Measurements from ENCODE around the gene PLCD1.

PLCD1 gene

GRCh38 chr3:38008971-38009580 lies 20.4 kb downstream of the PLCD1 start:
- DNase-seq (ENCODE audit: insufficient read length) (no peak), FAIRE-seq (no peak)
- TF ChIP-seq TAF1 (IDR thresholded peaks at IDR 0.05; ENCODE audit: borderline replicate concordance, low read depth, low read length): no peak
- no peak for TF ChIP-seq POLR2A (IDR thresholded peaks at IDR 0.05; ENCODE audit: low read depth, low read length)
- TF ChIP-seq POLR2AphosphoS5 (IDR thresholded peaks at IDR 0.05; ENCODE audit: low read depth, low read length): no peak

DNA sequence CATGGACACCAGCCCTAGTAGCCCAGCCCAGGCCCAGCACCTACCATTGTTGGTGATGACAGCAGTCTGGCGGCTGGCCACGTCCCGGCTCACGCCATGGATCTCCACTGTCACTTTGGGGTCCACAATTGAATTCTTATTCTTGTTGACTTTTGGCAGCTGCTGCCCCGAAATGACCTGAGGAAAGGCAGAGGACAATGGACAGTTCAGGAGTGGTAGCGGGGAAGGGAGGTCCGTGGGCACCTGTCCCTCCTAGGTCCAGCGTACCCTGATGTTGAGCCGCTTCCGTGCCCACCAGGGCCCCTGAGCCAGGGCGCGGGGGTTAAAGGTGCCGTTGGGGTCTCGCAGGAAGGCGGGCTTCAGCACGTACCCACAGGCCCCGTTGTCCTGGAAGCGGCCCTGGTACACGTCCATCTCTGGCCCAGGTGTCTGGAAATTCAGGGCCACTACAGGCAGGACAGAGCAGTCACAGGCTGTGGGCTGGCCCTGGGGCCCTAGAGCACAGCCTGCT lies 21.2 kb downstream of the PLCD1 start:
- no peak for FAIRE-seq

GRCh38 chr3:38007754-38008090 lies 21.7 kb downstream of the PLCD1 start:
- no peak for FAIRE-seq
- DNase-seq (ENCODE audit: insufficient read length): no peak
- no peak for TF ChIP-seq POLR2A (IDR thresholded peaks at IDR 0.05; ENCODE audit: low read depth, low read length)
- no peak for TF ChIP-seq TAF1 (IDR thresholded peaks at IDR 0.05; ENCODE audit: borderline replicate concordance, low read depth, low read length)
- TF ChIP-seq POLR2AphosphoS5 (IDR thresholded peaks at IDR 0.05; ENCODE audit: low read depth, low read length): no peak

More for the DNA sequence above, 21.2 kb downstream of the PLCD1 start:
- DNase-seq (ENCODE audit: insufficient read length): no peak
- no peak for TF ChIP-seq TAF1 (IDR thresholded peaks at IDR 0.05; ENCODE audit: borderline replicate concordance, low read depth, low read length)

DNA sequence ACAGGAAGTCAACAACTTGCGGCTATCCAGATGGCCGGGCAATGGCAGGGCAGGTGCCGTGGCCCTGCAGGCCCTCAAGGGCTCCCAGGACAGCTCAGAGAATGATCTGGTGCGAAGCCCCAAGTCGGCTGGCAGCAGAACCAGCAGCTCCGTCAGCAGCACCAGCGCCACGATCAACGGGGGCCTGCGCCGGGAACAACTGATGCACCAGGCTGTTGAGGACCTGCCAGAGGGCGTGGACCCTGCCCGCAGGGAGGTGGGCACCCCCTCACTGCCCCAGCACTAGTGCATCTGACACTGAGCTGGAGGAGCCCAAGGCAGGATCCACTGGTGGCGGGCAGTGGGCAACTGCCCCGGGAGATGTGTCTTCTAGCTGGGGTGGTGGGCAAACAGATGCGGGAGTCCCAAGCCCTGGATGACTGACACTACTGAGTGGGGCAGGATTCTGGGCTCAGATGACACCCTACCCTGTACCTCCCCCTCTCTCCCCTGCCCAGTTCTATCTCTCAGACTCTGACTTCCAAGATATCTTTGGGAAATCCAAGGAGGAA lies 22.9 kb downstream of the PLCD1 start:
- TF ChIP-seq TAF1 (IDR thresholded peaks at IDR 0.05; ENCODE audit: borderline replicate concordance, low read depth, low read length) (no peak), POLR2AphosphoS5 (IDR thresholded peaks at IDR 0.05; ENCODE audit: low read depth, low read length) (no peak), POLR2A (IDR thresholded peaks at IDR 0.05; ENCODE audit: low read depth, low read length) (no peak)
- DNase-seq (ENCODE audit: insufficient read length) (no peak), FAIRE-seq (no peak)

GRCh38 chr3:38006031-38006430 lies 23.4 kb downstream of the PLCD1 start:
- no peak for FAIRE-seq
- DNase-seq (ENCODE audit: insufficient read length): no peak
- TF ChIP-seq POLR2A (IDR thresholded peaks at IDR 0.05; ENCODE audit: low read depth, low read length) (no peak), POLR2AphosphoS5 (IDR thresholded peaks at IDR 0.05; ENCODE audit: low read depth, low read length) (no peak), TAF1 (IDR thresholded peaks at IDR 0.05; ENCODE audit: borderline replicate concordance, low read depth, low read length) (no peak)

GRCh38 chr3:38005076-38006020 lies 24.1 kb downstream of the PLCD1 start:
- no peak for TF ChIP-seq TAF1 (IDR thresholded peaks at IDR 0.05; ENCODE audit: borderline replicate concordance, low read depth, low read length)
- no peak for DNase-seq (ENCODE audit: insufficient read length)
- FAIRE-seq: no peak

GRCh38 chr3:38004415-38005075 lies 24.9 kb downstream of the PLCD1 start:
- no peak for DNase-seq (ENCODE audit: insufficient read length)
- TF ChIP-seq POLR2AphosphoS5 (IDR thresholded peaks at IDR 0.05; ENCODE audit: low read depth, low read length) (no peak), TAF1 (IDR thresholded peaks at IDR 0.05; ENCODE audit: borderline replicate concordance, low read depth, low read length) (no peak), POLR2A (IDR thresholded peaks at IDR 0.05; ENCODE audit: low read depth, low read length) (no peak)
- FAIRE-seq: peak; percentile 75

DNA sequence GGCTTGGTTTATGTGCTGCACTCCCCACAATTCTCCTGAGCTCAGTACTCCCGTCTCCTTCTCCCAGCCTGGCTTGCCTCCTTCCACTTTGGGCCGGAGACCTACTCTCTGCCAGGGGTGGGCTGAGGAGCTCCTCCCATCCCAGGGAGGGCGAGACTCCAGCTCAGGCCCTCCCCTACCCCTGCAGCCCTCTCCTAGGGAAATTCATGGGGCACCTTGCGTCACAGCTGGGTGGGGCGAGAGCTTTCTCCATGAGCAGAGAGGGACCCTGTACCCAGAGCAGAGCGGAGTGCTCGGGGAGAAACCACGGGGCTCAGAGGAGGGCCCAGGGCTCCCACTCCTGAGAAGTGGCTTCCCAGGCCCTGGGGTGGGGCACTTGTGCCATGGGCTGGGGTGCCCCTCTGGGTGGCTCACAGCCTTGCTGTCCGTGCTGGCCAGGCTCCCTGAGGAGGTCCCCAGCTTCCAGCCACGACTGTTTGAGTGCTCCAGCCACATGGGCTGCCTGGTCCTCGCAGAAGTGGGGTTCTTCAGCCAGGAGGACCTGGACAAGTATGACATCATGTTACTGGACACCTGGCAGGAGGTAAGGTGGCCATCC lies 25.5 kb downstream of the PLCD1 start:
- DNase-seq (ENCODE audit: insufficient read length) (no peak), FAIRE-seq (no peak)

GRCh38 chr3:38003371-38003816 lies 26.0 kb downstream of the PLCD1 start:
- DNase-seq (ENCODE audit: insufficient read length) (peak; percentile 59), FAIRE-seq (no peak)
- no peak for TF ChIP-seq POLR2A (IDR thresholded peaks at IDR 0.05; ENCODE audit: low read depth, low read length)
- no peak for TF ChIP-seq POLR2AphosphoS5 (IDR thresholded peaks at IDR 0.05; ENCODE audit: low read depth, low read length)
- TF ChIP-seq TAF1 (IDR thresholded peaks at IDR 0.05; ENCODE audit: borderline replicate concordance, low read depth, low read length): no peak

More for the DNA sequence above, 25.5 kb downstream of the PLCD1 start:
- TF ChIP-seq POLR2A (IDR thresholded peaks at IDR 0.05; ENCODE audit: low read depth, low read length) (no peak), POLR2AphosphoS5 (IDR thresholded peaks at IDR 0.05; ENCODE audit: low read depth, low read length) (no peak), TAF1 (IDR thresholded peaks at IDR 0.05; ENCODE audit: borderline replicate concordance, low read depth, low read length) (no peak)

DNA sequence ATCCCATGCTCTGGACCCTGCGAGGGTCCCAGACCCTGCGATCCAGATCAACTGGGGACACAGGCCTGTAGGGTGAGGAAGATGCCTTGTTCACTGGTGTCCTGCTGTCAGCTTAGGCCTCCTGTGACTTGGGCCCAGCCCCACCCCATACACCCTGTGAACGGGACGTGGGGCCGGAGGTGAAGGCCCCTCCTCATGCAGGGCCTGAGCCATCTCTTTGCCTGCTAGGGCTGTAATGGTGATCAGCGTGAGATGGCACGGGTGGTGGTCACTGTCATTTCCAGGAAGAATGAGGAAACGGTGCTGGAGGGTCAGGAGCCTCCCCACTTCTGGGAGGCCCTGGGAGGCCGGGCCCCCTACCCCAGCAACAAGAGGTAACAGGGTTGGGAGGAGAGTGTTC lies 26.5 kb downstream of the PLCD1 start:
- no peak for TF ChIP-seq POLR2AphosphoS5 (IDR thresholded peaks at IDR 0.05; ENCODE audit: low read depth, low read length)
- TF ChIP-seq POLR2A (IDR thresholded peaks at IDR 0.05; ENCODE audit: low read depth, low read length): no peak
- TF ChIP-seq TAF1 (IDR thresholded peaks at IDR 0.05; ENCODE audit: borderline replicate concordance, low read depth, low read length): no peak
- DNase-seq (ENCODE audit: insufficient read length): no peak
- FAIRE-seq: no peak

GRCh38 chr3:38002291-38002876 lies 27.1 kb downstream of the PLCD1 start:
- DNase-seq (ENCODE audit: insufficient read length) (no peak), FAIRE-seq (no peak)
- TF ChIP-seq TAF1 (IDR thresholded peaks at IDR 0.05; ENCODE audit: borderline replicate concordance, low read depth, low read length) (no peak), POLR2AphosphoS5 (IDR thresholded peaks at IDR 0.05; ENCODE audit: low read depth, low read length) (no peak), POLR2A (IDR thresholded peaks at IDR 0.05; ENCODE audit: low read depth, low read length) (no peak)
